ENCODE data around the gene ICAM4.
"Not testable (repeated sequence)": the region's sequence is repeated elsewhere in the genome, so short reads cannot be mapped to it uniquely, and the experiment has no call there.

Gene ICAM4

DNA sequence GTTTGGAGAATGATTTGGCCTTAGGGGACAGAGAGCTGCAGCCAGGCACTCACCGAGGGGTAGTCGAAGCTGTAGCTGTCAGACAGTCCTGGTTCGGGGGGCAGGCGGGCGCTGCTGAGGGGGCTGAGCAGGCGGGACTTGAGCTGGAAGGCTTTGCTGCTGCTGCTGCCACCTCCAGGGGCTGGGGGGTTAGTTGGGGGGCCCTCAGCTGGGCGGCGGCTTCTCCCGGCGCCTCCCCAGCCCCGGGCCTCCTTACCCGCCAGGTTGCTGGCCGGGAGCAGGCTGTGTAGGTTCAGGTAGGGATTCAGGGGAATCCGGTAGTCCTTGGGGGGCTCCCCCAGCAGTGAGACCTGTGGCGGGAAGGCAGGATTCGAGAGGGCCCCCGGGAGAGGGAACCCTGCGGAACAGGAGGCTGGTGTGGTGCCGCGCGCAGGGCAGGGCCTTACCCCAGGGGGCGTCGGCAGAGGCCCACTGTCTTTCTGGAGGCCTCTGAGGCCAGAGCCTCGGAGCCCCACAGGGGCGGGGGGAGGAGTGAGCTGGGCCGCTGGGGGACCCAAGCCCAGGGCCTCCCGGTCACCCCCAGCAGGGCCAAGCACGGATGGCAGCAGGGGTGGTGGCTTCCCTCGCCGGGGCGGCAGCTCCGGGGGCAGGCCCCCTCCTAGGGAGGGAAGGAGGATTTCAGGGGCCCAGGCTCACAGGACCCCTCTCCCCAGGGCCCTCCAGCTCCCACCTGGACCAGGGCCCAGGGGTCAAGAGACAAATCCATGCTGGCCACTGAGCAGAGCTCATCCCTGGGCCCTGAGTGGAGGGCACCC is 34.1 kb downstream of the ICAM4 start:
- DNase-seq, result no peak

- no peak for DNase-seq
These were observed 34.7 kb downstream of the ICAM4 start for GRCh38 chr19:10321417-10321797.

DNA sequence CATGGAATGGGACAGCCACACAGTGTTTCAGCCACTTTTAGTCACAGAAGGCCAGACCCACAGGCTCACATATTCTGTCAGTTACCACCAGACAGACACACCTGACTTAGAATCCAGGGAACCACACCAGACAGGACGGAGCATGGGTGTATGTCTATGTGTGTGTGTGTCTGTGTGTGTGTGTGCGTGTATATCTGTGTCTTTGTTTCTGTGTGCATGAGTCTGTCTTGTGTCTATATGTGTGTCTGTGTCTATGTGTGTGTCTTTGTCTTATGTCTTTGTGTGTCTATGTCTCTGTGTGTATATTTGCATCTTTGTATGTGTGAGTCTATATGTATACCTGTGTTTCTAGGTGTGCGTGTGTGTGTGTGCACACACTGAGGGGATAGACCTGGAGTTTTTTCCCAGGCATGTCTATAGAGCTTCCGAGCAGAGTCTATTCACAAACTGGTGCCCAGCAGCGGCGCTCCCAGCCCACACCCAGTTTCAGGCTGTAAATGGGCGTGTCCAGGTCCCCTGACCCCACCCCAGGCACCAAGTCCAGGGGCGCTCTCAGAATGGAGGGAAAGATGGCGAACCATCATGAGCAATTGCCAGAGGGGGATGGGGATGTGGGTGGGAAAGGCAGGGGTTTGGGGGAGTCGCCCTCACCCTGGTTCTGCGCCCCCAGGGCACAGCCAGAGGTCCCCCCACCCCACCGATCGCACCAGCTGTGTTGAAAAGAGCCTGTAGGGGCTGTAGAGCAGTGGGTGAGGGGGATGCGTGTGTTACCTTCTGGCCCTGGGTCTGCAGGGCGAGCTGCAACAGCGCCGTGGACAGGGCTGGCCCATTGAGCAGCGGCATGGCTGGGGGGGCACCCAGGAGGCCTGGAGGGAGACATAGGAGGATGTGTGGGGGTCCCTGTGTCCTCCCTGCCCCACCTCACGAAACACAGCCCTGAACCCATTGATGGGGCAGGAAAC is 35.4 kb downstream of the ICAM4 start:
- DNase-seq, result no peak

DNA sequence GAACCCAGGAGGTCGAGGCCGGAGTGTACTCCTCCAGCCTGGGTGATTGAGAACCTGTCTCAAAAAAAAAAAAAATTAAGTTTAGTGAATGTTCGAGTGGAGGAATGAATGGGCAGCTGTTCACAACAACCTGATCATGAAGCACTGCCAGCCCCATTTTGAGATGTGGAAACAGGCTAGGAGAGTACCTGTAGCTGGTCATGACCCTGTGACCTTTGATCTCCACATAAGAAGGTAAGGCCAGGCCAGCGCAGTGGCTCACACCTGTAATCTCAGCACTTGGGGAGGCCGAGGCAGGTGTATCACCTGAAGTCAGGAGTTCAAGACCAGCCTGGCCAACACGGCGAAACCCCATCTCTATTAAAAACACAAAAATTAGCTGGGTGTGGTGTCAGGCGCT is 39.0 kb downstream of the ICAM4 start:
- no peak for DNase-seq

- DNase-seq, result no peak
These were observed 41.0 kb downstream of the ICAM4 start for GRCh38 chr19:10327793-10328192.

DNA sequence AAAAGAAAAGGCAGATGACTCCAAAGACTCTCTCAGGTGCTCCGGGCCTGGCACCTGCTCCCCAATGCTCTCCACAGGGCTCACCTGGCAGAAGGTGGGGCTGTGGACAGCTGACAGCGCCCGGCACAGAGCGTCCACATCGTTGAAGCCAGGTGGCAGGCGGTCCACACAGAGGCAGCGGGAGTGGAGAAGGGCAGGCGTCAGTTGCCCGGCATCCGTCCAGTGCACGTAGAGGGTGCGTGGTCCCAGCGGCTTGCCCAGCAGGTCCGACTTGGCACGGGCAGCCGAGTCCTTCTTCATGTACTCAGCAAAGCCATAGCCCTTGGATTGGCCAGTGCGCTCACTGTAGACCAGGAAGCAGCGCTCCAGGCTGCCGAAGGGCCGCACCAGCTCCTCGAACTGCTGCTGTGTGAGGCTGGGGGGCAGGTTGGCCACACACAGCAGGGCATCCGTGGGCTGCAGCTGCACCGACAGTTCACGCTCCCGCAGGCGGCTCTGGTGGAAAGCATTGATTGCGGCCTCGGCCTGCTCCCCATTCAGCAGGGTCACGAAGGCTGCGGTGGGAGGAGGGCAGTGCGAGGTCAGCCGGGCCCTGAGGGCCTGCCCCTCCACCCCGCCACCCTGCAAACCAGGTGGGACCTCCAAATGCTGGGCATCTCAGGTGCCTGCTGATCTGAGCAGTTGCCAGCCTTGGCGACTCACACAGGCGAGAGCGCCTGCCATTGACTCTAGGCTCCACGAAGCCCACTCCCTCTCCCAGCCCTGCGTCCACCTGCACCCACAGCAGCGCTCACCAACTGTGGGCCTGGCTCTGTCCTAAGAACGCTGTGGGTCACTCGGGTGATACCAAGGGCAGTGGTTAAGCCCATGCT is 42.0 kb downstream of the ICAM4 start:
- no peak for DNase-seq

DNA sequence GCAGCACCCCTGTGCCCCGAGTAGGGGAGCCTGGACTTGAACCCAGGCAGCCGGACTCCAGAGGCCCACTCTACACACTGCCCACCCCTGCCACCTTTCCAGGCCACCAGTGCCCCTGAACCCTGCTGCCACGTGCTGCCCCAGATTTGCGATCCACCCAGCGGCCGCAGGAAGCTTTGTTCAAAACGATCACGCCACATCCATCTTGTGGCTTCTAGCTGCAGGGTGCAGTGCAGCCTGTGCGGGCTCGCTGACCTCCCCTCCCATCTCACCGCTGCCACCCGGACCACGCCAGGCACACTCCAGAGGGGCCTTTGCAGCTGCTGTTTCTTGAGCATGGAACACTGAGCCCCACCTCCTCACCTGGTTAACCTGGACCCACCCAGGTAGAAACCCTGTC is 42.8 kb downstream of the ICAM4 start:
- DNase-seq, result no peak

DNA sequence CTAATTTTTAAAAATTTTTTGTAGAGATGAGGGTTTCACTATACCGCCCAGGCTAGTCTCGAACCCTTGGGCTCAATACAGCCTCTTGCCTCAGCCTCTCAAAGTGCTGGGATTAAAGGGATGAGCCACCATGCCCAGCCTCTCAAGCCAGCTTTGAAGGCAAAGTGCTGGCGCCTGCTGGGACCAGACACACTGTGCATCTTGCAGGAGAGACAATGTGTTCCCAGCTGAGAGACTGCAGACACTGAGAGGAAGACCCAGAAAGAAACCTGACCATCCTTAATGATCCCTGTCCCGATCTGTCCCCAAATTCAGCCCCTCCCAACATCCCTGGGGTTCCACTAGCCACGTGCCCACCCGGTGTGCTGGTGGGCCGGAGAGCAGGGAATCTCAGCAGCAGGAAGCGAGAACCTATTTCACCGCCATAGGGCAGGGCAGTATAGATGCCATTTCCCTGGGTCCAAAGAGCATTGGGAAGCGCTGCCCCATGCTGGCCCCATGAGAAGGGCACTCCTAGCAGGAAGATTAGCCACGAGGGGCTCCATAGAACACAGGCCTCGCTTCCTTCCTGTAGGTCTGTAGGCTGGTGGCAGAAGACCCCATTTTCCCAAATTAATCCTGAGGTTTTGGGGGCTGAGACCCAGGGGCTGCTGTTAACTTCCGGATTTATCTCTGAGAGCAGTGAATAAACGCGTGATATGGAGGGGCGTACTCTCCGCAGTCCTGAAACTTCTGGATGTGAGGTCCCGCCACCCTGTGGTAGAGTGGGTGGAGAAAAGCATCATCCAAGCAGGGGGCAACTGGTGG is 45.6 kb downstream of the ICAM4 start:
- no peak for DNase-seq

- peak; percentile 97 for DNase-seq
These were observed 46.4 kb downstream of the ICAM4 start, which contains the start of gene RAVER1 for GRCh38 chr19:10332965-10333757. Gene RAVER1, minus strand, starts transcription at chr19:10333529. Its CDS starts 22 bp downstream, at chr19:10333507.

- no peak for DNase-seq
These were observed 47.2 kb downstream of the ICAM4 start for GRCh38 chr19:10333758-10334587.

DNA sequence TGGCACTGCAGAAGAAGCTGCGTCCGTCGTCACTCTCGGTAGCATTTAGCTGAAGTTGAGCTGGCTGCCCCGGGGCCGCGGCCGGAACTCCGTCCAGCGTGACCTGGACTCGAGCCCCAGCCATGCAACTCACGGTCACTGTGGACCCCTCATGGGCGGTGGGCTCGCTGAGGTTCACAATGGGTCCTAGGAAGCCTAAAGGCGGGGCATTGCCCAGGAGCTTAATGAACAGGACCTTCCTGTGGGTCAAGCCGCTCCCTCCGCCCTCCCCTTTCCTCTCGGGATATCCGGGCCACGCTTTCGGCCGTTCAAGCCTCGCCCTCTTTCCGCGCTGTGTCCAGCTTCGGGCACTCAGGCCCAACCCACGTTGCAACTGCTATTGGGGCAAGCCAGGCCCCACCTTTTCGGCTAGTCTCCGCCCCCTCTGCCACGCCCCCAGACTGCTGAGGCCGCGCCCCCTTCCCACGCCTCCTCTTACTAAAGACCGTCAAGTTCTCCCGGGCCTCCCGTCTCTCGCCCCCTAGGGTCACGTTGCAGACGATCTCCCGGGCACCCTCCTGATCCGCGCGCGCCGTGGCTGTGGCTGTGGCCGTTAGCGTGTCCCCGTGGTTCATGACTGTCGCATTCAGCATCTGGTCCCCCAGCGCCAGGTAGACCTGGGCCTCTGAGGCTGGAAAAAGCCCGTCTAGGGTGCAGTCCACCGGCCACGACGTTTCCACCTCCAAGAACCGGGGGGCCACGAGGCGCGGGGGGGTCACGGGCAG is 48.0 kb downstream of the ICAM4 start:
- no peak for DNase-seq

GRCh38 chr19:10335352-10335985 is 48.7 kb downstream of the ICAM4 start:
- no peak for DNase-seq

- DNase-seq, result not testable (repeated sequence)
These were observed 50.0 kb downstream of the ICAM4 start for GRCh38 chr19:10336725-10337124.
